Keratinocyte (primary cell): ENCODE measurements around the gene WDR33. TPM values are rescaled to one million over a fixed set of nuclear protein-coding genes. Genes with fewer than 3 reads are reported as not detected.

Experiments used
- DNase-seq: peaks from one replicate; pipeline ENCODE4 v3.0.0-alpha.2; 2011; ENCODE audit warnings: low read depth, missing footprints, low spot score
- FAIRE-seq: peaks from 2 replicates; lab custom pipeline; 2011; peaks lifted over from hg19 to GRCh38; lab: Jason Lieb, UNC
- H2AFZ ChIP-seq: 2 replicates; pipeline ENCODE4 v1.6.0; 2012; ENCODE audit warnings: low read length, control low read depth, inconsistent platforms; ENCODE audit not compliant: control insufficient read depth
- H3K27ac ChIP-seq: 2 replicates; pipeline ENCODE4 v1.5.1; 2011; ENCODE audit warnings: low read length; ENCODE audit not compliant: control insufficient read depth, insufficient read depth
- H3K27me3 ChIP-seq: 3 replicates; pipeline ENCODE4 v1.6.0; 2011; ENCODE audit warnings: low read length; ENCODE audit not compliant: control insufficient read depth, insufficient read depth; ENCODE audit errors: extremely low read depth
- H3K36me3 ChIP-seq, 2 experiments: 2 replicates in 1 of 2; 3 replicates in 1 of 2; pipeline ENCODE4 v1.5.1; 2011; ENCODE audit warnings: low read length in 2 of 2, mild to moderate bottlenecking in 1 of 2; ENCODE audit not compliant: control insufficient read depth in 2 of 2, insufficient read depth in 2 of 2; ENCODE audit errors: extremely low read depth in 1 of 2
- H3K4me1 ChIP-seq: 3 replicates; pipeline ENCODE4 v1.5.1; 2011; ENCODE audit warnings: low read length; ENCODE audit not compliant: control insufficient read depth, insufficient read depth; ENCODE audit errors: extremely low read depth
- H3K4me2 ChIP-seq: 3 replicates; pipeline ENCODE4 v1.6.0; 2011; ENCODE audit warnings: low read depth, low read length; ENCODE audit not compliant: control insufficient read depth, insufficient read depth; ENCODE audit errors: extremely low read depth
- H3K4me3 ChIP-seq, 3 experiments: fragments of 200-600 bp in 1 of 3; sonication (generic) in 1 of 3; 2 replicates in 2 of 3; 3 replicates in 1 of 3; pipeline ENCODE4 v1.5.1; 2011 to 2016; ENCODE audit warnings: low read length in 3 of 3, mild to moderate bottlenecking in 3 of 3, control low read depth in 2 of 3, inconsistent platforms in 1 of 3, low read depth in 1 of 3, mixed read lengths in 1 of 3, mixed run types in 1 of 3, moderate library complexity in 1 of 3; ENCODE audit not compliant: control insufficient read depth in 2 of 3, insufficient read depth in 2 of 3; ENCODE audit errors: extremely low read depth in 1 of 3
- H3K79me2 ChIP-seq: 2 replicates; pipeline ENCODE4 v1.6.0; 2012; ENCODE audit warnings: low read length; ENCODE audit not compliant: control insufficient read depth, insufficient read depth
- H3K9ac ChIP-seq: 3 replicates; pipeline ENCODE4 v1.6.0; 2011; ENCODE audit warnings: low read length; ENCODE audit not compliant: control insufficient read depth, insufficient read depth; ENCODE audit errors: extremely low read depth
- H3K9me1 ChIP-seq: 3 replicates; pipeline ENCODE4 v1.6.0; 2011; ENCODE audit warnings: low read length; ENCODE audit not compliant: control insufficient read depth, insufficient read depth; ENCODE audit errors: extremely low read depth
- H3K9me3 ChIP-seq: 2 replicates; pipeline ENCODE4 v1.5.1; 2012; ENCODE audit warnings: low read depth, low read length; ENCODE audit not compliant: control insufficient read depth
- H4K20me1 ChIP-seq: 3 replicates; pipeline ENCODE4 v1.6.0; 2011; ENCODE audit warnings: low read length; ENCODE audit not compliant: control insufficient read depth, insufficient read depth; ENCODE audit errors: extremely low read depth
- EZH2 ChIP-seq: IDR thresholded peaks from one replicate; pipeline ENCODE4 v1.6.1; 2012; ENCODE audit warnings: inconsistent platforms, mild to moderate bottlenecking, low read length, moderate library complexity
- dilution Hi-C: fragments of 300-500 bp; cut with MboI; formaldehyde crosslinking; loops from one replicate; pipeline ENCODE4 v1.7.0; 2020; ENCODE audit warnings: low sequenced_read_pairs; ENCODE audit not compliant: extremely low pct_ligation_motif_present
- polyA plus RNA-seq, 5 experiments: library from polyadenylated mRNA; depleted of rRNA in 3 of 5; stranded (reverse) in 3 of 5; stranded (forward) in 1 of 5; unstranded in 1 of 5; fragments of >200 nt; gene quantifications; 1 replicate in 1 of 5; 2 replicates in 3 of 5; 3 replicates in 1 of 5; pipeline versions ENCODE4 v1.2.1 to v1.2.3, GENCODE V29; 2011 to 2012; ENCODE audit warnings: missing spikeins in 2 of 5, low read depth in 1 of 5, low replicate concordance in 1 of 5
- TF ChIP-seq, protein P1 (sequence below), 3 experiments: IDR thresholded peaks in 1 of 3; conservative IDR thresholded peaks in 1 of 3; optimal IDR thresholded peaks in 1 of 3; 2 replicates in 2 of 3; 3 replicates in 1 of 3; pipeline versions ENCODE3 to v1.5.1; 2011; ENCODE audit warnings: low read length in 3 of 3, mild to moderate bottlenecking in 3 of 3, moderate library complexity in 2 of 3, control low read depth in 1 of 3, inconsistent platforms in 1 of 3; ENCODE audit not compliant: insufficient read depth in 2 of 3; ENCODE audit errors: extremely low read depth in 1 of 3

The WDR33 gene
- polyA plus RNA-seq, 1 donor (not counting 4 experiments of a cell fraction or from before 2014, with no cell fraction given), result 44.5 TPM

DNA sequence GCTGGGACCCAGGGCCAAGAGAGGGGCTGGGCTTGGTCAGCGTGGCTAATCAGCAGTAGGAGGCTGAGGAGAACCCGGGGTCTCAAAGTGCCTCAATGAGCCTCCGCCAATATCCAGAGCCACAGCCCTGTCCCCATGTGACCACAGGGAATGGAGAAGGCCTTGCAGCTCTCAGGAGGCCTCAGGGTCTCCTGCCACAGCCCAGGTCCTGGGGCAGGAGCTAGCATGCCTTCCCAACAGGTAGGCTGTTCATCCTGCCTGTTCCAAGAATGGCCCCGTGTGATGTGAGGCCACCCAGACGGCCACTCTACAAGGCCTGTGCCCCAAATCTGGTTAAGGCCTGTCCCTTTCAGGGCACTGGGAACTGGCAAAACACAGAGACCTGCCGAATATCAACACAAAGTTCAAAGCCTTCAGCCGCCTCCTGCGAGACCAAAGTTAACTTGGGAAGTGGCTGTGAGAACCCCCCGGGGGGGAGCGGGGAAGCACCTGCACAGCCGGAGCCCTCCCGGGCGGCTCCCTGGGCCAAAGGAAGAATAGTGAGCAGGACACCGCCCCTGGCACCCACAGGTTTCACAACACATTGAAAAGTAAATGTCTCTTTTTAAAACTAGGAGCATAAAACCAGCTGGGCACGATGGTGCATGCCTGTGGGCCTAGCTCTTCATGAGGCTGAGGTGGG lies 131.2 kb downstream of the WDR33 start:
- peaks cover 5% of the 10 kb centered on the region for H3K4me1 ChIP-seq
- H2AFZ ChIP-seq, result no peak overlapping the region
- no peak overlapping the region for H3K4me3 ChIP-seq
- no peaks in the 10 kb centered on the region for H4K20me1 ChIP-seq
- no peaks in the 10 kb centered on the region for H3K9me1 ChIP-seq
- no peak for FAIRE-seq
- H3K27ac ChIP-seq, result no peak overlapping the region
- no peaks in the 10 kb centered on the region for H3K79me2 ChIP-seq
- no peak for TF ChIP-seq EZH2
- TF ChIP-seq, protein P1, sequence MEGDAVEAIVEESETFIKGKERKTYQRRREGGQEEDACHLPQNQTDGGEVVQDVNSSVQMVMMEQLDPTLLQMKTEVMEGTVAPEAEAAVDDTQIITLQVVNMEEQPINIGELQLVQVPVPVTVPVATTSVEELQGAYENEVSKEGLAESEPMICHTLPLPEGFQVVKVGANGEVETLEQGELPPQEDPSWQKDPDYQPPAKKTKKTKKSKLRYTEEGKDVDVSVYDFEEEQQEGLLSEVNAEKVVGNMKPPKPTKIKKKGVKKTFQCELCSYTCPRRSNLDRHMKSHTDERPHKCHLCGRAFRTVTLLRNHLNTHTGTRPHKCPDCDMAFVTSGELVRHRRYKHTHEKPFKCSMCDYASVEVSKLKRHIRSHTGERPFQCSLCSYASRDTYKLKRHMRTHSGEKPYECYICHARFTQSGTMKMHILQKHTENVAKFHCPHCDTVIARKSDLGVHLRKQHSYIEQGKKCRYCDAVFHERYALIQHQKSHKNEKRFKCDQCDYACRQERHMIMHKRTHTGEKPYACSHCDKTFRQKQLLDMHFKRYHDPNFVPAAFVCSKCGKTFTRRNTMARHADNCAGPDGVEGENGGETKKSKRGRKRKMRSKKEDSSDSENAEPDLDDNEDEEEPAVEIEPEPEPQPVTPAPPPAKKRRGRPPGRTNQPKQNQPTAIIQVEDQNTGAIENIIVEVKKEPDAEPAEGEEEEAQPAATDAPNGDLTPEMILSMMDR (optimal IDR thresholded peaks at IDR 0.05 in 1 of 3, IDR thresholded peaks at IDR 0.05 in 1 of 3, conservative IDR thresholded peaks at IDR 0.05 in 1 of 3; ENCODE audit: extremely low read depth in 1 of 3, insufficient read depth in 2 of 3, low read length in 3 of 3), result no peak
- H3K9me3 ChIP-seq, result no peaks in the 10 kb centered on the region
- H3K4me2 ChIP-seq, result no peak overlapping the region
- no peak overlapping the region for H3K9ac ChIP-seq
- dilution Hi-C loops, result loop anchor here (25.0 kb wide), 1 partner anchor 93 kb away; no protein-coding TSS in a partner anchor
- H3K36me3 ChIP-seq, result no peaks in the 10 kb centered on the region
- peaks cover 43% of the 10 kb centered on the region for H3K27me3 ChIP-seq
- DNase-seq, result no peak

DNA sequence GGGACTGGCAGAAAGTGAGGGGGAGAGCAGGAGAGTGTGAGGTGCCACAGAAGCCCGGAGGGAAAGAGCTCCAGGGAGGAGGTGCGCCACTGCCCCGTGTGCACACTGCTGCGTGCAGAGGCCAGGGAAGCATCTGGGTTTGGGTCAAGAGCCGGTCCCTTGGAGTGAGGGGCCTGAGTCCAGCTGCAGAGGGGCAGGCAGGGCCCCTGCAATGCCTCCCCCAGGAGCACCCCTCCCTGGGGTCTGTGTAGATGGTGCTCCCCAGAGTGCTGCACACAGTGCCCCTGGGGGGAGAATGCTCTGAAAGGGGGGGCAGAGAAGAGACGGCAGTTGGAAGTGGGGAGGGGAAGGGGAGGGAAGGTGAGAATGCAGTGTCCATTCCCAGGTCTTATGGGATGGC lies 132.0 kb downstream of the WDR33 start:
- no peak overlapping the region for H3K9ac ChIP-seq
- no peaks in the 10 kb centered on the region for H4K20me1 ChIP-seq
- H3K36me3 ChIP-seq, result no peaks in the 10 kb centered on the region
- peaks cover 49% of the 10 kb centered on the region for H3K27me3 ChIP-seq
- H3K9me3 ChIP-seq, result no peaks in the 10 kb centered on the region
- no peak overlapping the region for H3K4me2 ChIP-seq
- dilution Hi-C loops, result loop anchor here (25.0 kb wide), 1 partner anchor 92 kb away; no protein-coding TSS in a partner anchor
- no peaks in the 10 kb centered on the region for H3K79me2 ChIP-seq
- no peak for FAIRE-seq
- H3K4me3 ChIP-seq, result no peak overlapping the region
- TF ChIP-seq EZH2, result no peak
- TF ChIP-seq, protein P1 (optimal IDR thresholded peaks at IDR 0.05 in 1 of 3, IDR thresholded peaks at IDR 0.05 in 1 of 3, conservative IDR thresholded peaks at IDR 0.05 in 1 of 3; ENCODE audit: extremely low read depth in 1 of 3, insufficient read depth in 2 of 3, low read length in 3 of 3), result no peak
- no peak overlapping the region for H2AFZ ChIP-seq
- no peak for DNase-seq
- H3K4me1 ChIP-seq, result peaks cover 5% of the 10 kb centered on the region
- H3K27ac ChIP-seq, result no peak overlapping the region
- no peaks in the 10 kb centered on the region for H3K9me1 ChIP-seq
